PC-3 (cell line): ENCODE data around the gene PPP3R1. TPM values are rescaled to one million over a fixed set of nuclear protein-coding genes. Genes with fewer than 3 reads are reported as not detected.

Experiments used
- ATAC-seq: fragments of 200-7000 bp; cut with Tn5 transposase; 2 replicates; pipeline ENCODE4 v1.9.1; 2020; ENCODE audit warnings: mild to moderate bottlenecking, moderate library complexity
- BruUV-seq: library from RNA; stranded (reverse); fragments of 400-500 nt; replicated peaks from 2 replicates; lab custom pipeline; 2021; lab: Mats Ljungman, UMichigan
- CTCF ChIA-PET: fragments of 300-600 bp; sonication (Branson Sonifier 250); formaldehyde crosslinking; loops from one replicate; lab custom pipeline; 2022; ENCODE audit warnings: antibody characterized with exemption; lab: Charles Lee
- POLR2A ChIA-PET: fragments of 300-600 bp; sonication (Branson Sonifier 250); formaldehyde crosslinking; loops from one replicate; lab custom pipeline; 2022; ENCODE audit warnings: antibody characterized with exemption; ENCODE audit not compliant: unreplicated experiment; lab: Charles Lee
- DNase-seq: peaks from one replicate; pipeline ENCODE4 v3.0.0-alpha.2; 2015
- H2AFZ ChIP-seq: fragments of 300-600 bp; sonication (generic); 2 replicates; pipeline ENCODE4 v1.6.0; 2016; ENCODE audit warnings: antibody characterized with exemption, low read length
- H3F3A ChIP-seq: fragments of 300-600 bp; sonication (generic); one replicate; pipeline ENCODE4 v1.6.0; 2017; ENCODE audit warnings: antibody characterized with exemption, low read length, control low read depth, mild to moderate bottlenecking; ENCODE audit not compliant: unreplicated experiment
- H3K27ac ChIP-seq: fragments of 300-600 bp; sonication (generic); 2 replicates; pipeline ENCODE4 v1.5.1; 2016; ENCODE audit warnings: mild to moderate bottlenecking, low read length
- H3K27me3 ChIP-seq: fragments of 300-600 bp; sonication (generic); 2 replicates; pipeline ENCODE4 v1.6.1; 2016; ENCODE audit warnings: low read length, mixed read lengths
- H3K36me3 ChIP-seq: fragments of 300-600 bp; sonication (generic); 2 replicates; pipeline ENCODE4 v1.6.1; 2016; ENCODE audit warnings: low read depth, mixed run types, low read length, mixed read lengths
- H3K4me1 ChIP-seq: fragments of 300-600 bp; sonication (generic); 2 replicates; pipeline ENCODE4 v1.5.1; 2016; ENCODE audit warnings: low read length; ENCODE audit not compliant: insufficient read depth
- H3K4me2 ChIP-seq: fragments of 300-600 bp; sonication (generic); 2 replicates; pipeline ENCODE4 v1.6.0; 2016; ENCODE audit warnings: low read length
- H3K4me3 ChIP-seq: fragments of 300-600 bp; sonication (generic); 2 replicates; pipeline ENCODE4 v1.5.1; 2016; ENCODE audit warnings: mild to moderate bottlenecking, low read length, mixed read lengths
- H3K79me2 ChIP-seq: fragments of 300-600 bp; sonication (generic); 2 replicates; pipeline ENCODE4 v1.6.1; 2017; ENCODE audit warnings: low read length, mixed read lengths
- H3K9ac ChIP-seq: fragments of 300-600 bp; sonication (generic); 2 replicates; pipeline ENCODE4 v1.6.0; 2016; ENCODE audit warnings: mild to moderate bottlenecking, low read length
- H3K9me2 ChIP-seq: fragments of 300-600 bp; sonication (generic); replicated peaks from 2 replicates; pipeline ENCODE4 v1.6.1; 2016; ENCODE audit warnings: mixed run types, low read length, mixed read lengths
- H3K9me3 ChIP-seq: fragments of 300-600 bp; sonication (generic); 2 replicates; pipeline ENCODE4 v1.6.1; 2016; ENCODE audit warnings: low read length, mixed read lengths
- H4K20me1 ChIP-seq: fragments of 300-600 bp; sonication (generic); 2 replicates; pipeline ENCODE4 v1.6.1; 2016; ENCODE audit warnings: low read length, mixed read lengths
- CTCF ChIP-seq: fragments of 300-600 bp; sonication (generic); conservative IDR thresholded peaks from 2 replicates; pipeline ENCODE4 v1.5.1; 2017; ENCODE audit warnings: antibody characterized with exemption, low read depth, mild to moderate bottlenecking, low read length
- EZH2 ChIP-seq: fragments of 300-600 bp; sonication (generic); IDR thresholded peaks from one replicate; pipeline ENCODE4 v1.6.1; 2017; ENCODE audit warnings: antibody characterized with exemption, mild to moderate bottlenecking, low read length; ENCODE audit not compliant: unreplicated experiment
- EZH2phosphoT487 ChIP-seq: fragments of 300-600 bp; sonication (generic); IDR thresholded peaks from 2 replicates; pipeline ENCODE4 v1.6.1; 2018; ENCODE audit warnings: mild to moderate bottlenecking, antibody characterized with exemption, low read length, borderline replicate concordance
- intact Hi-C: fragments of 100-400 bp; cut with micrococcal nuclease; formaldehyde crosslinking; loops from 2 replicates; pipeline ENCODE4 v1.9.0; 2023
- total RNA-seq: library from RNA; depleted of rRNA; stranded (reverse); fragments of >200 nt; gene quantifications from 2 replicates; pipeline ENCODE4 v1.2.3, GENCODE V29; 2014

PPP3R1 gene
- total RNA-seq, 1 experiment from 2014 or later = 13.7 TPM

GRCh38 chr2:68256093-68256450 is 3.7 kb upstream of the PPP3R1 start:
- TF ChIP-seq EZH2phosphoT487 (no peak), EZH2 (no peak), CTCF (no peak)
- no peak overlapping the region for H3K27ac ChIP-seq
- peak overlapping the region; percentile 20; the same call in 1 of the 2 replicates for H3K4me2 ChIP-seq
- no peaks in the 10 kb centered on the region for H3K9me2 ChIP-seq
- no peaks in the 10 kb centered on the region for H3F3A ChIP-seq
- H3K4me3 ChIP-seq = no peak overlapping the region
- ChIA-PET POLR2A (no interaction called here), CTCF (interaction anchor here (0.6 kb wide), 1 partner anchor 127 kb away, joined by 7 read pairs; no protein-coding TSS in a partner anchor)
- H3K4me1 ChIP-seq = peaks cover 17% of the 10 kb centered on the region
- H3K9me3 ChIP-seq = no peaks in the 10 kb centered on the region
- DNase-seq = peak; percentile 54
- no peak overlapping the region for H3K9ac ChIP-seq
- H4K20me1 ChIP-seq = no peaks in the 10 kb centered on the region
- no peaks in the 10 kb centered on the region for H3K27me3 ChIP-seq
- H3K79me2 ChIP-seq = peaks cover 24% of the 10 kb centered on the region
- H3K36me3 ChIP-seq = no peaks in the 10 kb centered on the region
- no peak overlapping the region for H2AFZ ChIP-seq
- no TSS peak for BruUV-seq
- ATAC-seq = no peak
- intact Hi-C loops = no loop called here

- intact Hi-C loops = no loop called here
- Histone ChIP-seq H3K36me3 (no peaks in the 10 kb centered on the region), H3K4me3 (peak overlapping the region; percentile 72), H3K9me2 (no peaks in the 10 kb centered on the region), H3K9me3 (no peaks in the 10 kb centered on the region), H4K20me1 (peaks cover 25% of the 10 kb centered on the region), H3K27me3 (no peaks in the 10 kb centered on the region), H2AFZ (peak overlapping the region; percentile 83), H3K4me2 (peak overlapping the region; percentile 84), H3K79me2 (peaks cover 51% of the 10 kb centered on the region), H3K9ac (peak overlapping the region; percentile 89), H3F3A (no peaks in the 10 kb centered on the region), H3K4me1 (peaks cover 37% of the 10 kb centered on the region), H3K27ac (peak overlapping the region; percentile 65)
- ATAC-seq (no peak), DNase-seq (peak; percentile 19)
- TF ChIP-seq CTCF = no peak
- ChIA-PET CTCF (interaction anchor here (1.1 kb wide), 2 partner anchors 38 to 131 kb away, joined by 5 read pairs; no protein-coding TSS in a partner anchor), POLR2A (no interaction called here)
- no TSS peak for BruUV-seq
These were observed 1.1 kb upstream of the PPP3R1 start for GRCh38 chr2:68253219-68254068.

GRCh38 chr2:68251855-68252399 is 405 bp downstream of the PPP3R1 start:
- intact Hi-C loops = loop anchor here (1.0 kb wide), 2 partner anchors 56 to 95 kb away; partner anchors contain the start of gene PNO1
- H3K4me1 ChIP-seq = peaks cover 43% of the 10 kb centered on the region
- no peaks in the 10 kb centered on the region for H3K27me3 ChIP-seq
- no peaks in the 10 kb centered on the region for H3K9me2 ChIP-seq
- H3K4me3 ChIP-seq = peak overlapping the region; percentile 74
- BruUV-seq = no TSS peak
- DNase-seq (no peak), ATAC-seq (peak; percentile 3)
- peak overlapping the region; percentile 94 for H3K4me2 ChIP-seq
- H3K36me3 ChIP-seq = no peaks in the 10 kb centered on the region
- no peaks in the 10 kb centered on the region for H3F3A ChIP-seq
- H3K27ac ChIP-seq = no peak overlapping the region
- ChIA-PET CTCF (no interaction called here), POLR2A (interaction anchor here (0.5 to 0.6 kb wide), 2 partner anchors 22 to 68 kb away, joined by 3 to 4 read pairs; no protein-coding TSS in a partner anchor)
- peaks cover 66% of the 10 kb centered on the region for H3K79me2 ChIP-seq
- peaks cover 40% of the 10 kb centered on the region for H4K20me1 ChIP-seq
- no peak overlapping the region for H2AFZ ChIP-seq
- H3K9me3 ChIP-seq = no peaks in the 10 kb centered on the region
- H3K9ac ChIP-seq = peak overlapping the region; percentile 74
- no peak for TF ChIP-seq EZH2phosphoT487
- TF ChIP-seq CTCF = no peak
- no peak for TF ChIP-seq EZH2
